Endothelial cell of umbilical vein (primary cell): ENCODE measurements around the gene JARID2. TPM values are rescaled to one million over a fixed set of nuclear protein-coding genes. Genes with fewer than 3 reads are reported as not detected.

ENCODE experiments used
- BruUV-seq: library from RNA; stranded (reverse); fragments of 400-500 nt; replicated peaks from 2 replicates; lab custom pipeline; 2021; lab: Mats Ljungman, UMichigan
- CTCF ChIA-PET: fragments of 300-600, 350-600 bp; sonication (Branson Sonifier 250); formaldehyde crosslinking; loops from one replicate; lab custom pipeline; 2021; ENCODE audit warnings: antibody characterized with exemption, inconsistent platforms; lab: Charles Lee
- POLR2A ChIA-PET: fragments of 300-600, 350-600 bp; sonication (Branson Sonifier 250); formaldehyde crosslinking; loops from one replicate; lab custom pipeline; 2021; ENCODE audit warnings: antibody characterized with exemption, inconsistent platforms; lab: Charles Lee
- DNase-seq: peaks from one replicate; pipeline ENCODE4 v3.0.0-alpha.2; 2011; ENCODE audit warnings: low read depth, low spot score
- FAIRE-seq: peaks from 2 replicates; lab custom pipeline; 2011; peaks lifted over from hg19 to GRCh38; lab: Jason Lieb, UNC
- H2AFZ ChIP-seq: 2 replicates; pipeline ENCODE4 v1.6.0; 2012; ENCODE audit warnings: low read depth, low read length, control low read depth, inconsistent platforms
- H3K27ac ChIP-seq: 2 replicates; pipeline ENCODE4 v1.5.1; 2011; ENCODE audit warnings: low read depth, mild to moderate bottlenecking, control low read depth, low read length, moderate library complexity; ENCODE audit not compliant: insufficient read depth
- H3K27me3 ChIP-seq, 2 experiments: 2 replicates each; pipeline versions ENCODE4 v1.6.0 to v1.6.1; 2011; ENCODE audit warnings: low read length in 2 of 2, mixed read lengths in 1 of 2; ENCODE audit not compliant: control insufficient read depth in 2 of 2, insufficient read depth in 2 of 2
- H3K36me3 ChIP-seq, 2 experiments: 2 replicates in 1 of 2; 3 replicates in 1 of 2; pipeline ENCODE4 v1.5.1; 2011; ENCODE audit warnings: low read length in 2 of 2, mild to moderate bottlenecking in 1 of 2, moderate library complexity in 1 of 2; ENCODE audit not compliant: control insufficient read depth in 2 of 2, insufficient read depth in 2 of 2; ENCODE audit errors: extremely low read depth in 1 of 2
- H3K4me1 ChIP-seq: 3 replicates; pipeline ENCODE4 v1.5.1; 2011; ENCODE audit warnings: mild to moderate bottlenecking, low read length; ENCODE audit not compliant: control insufficient read depth, insufficient read depth; ENCODE audit errors: extremely low read depth
- H3K4me2 ChIP-seq: 2 replicates; pipeline ENCODE4 v1.6.1; 2011; ENCODE audit warnings: low read length, control low read depth, mixed read lengths; ENCODE audit not compliant: insufficient read depth
- H3K4me3 ChIP-seq, 3 experiments: fragments of 200-600 bp in 1 of 3; sonication (generic), shearing (Covaris generic) in 1 of 3; replicated peaks in 1 of 3; 2 replicates each; pipeline ENCODE4 v1.5.1; 2011 to 2016; ENCODE audit warnings: control low read depth in 3 of 3, low read length in 3 of 3, mild to moderate bottlenecking in 2 of 3, inconsistent platforms in 1 of 3, low read depth in 1 of 3, moderate library complexity in 1 of 3; ENCODE audit not compliant: insufficient read depth in 1 of 3
- H3K79me2 ChIP-seq: 2 replicates; pipeline ENCODE4 v1.6.0; 2012; ENCODE audit warnings: low read length, inconsistent platforms; ENCODE audit not compliant: control insufficient read depth, insufficient read depth
- H3K9ac ChIP-seq: replicated peaks from 2 replicates; pipeline ENCODE3; 2011; ENCODE audit warnings: low read length, control low read depth; ENCODE audit not compliant: insufficient read depth; ENCODE audit errors: extremely low read depth
- H3K9me1 ChIP-seq: replicated peaks from 3 replicates; pipeline ENCODE4 v1.6.0; 2011; ENCODE audit warnings: mild to moderate bottlenecking, low read length; ENCODE audit not compliant: control insufficient read depth, insufficient read depth; ENCODE audit errors: extremely low read depth
- H3K9me3 ChIP-seq: replicated peaks from 2 replicates; pipeline ENCODE4 v1.5.1; 2012; ENCODE audit warnings: low read length, inconsistent platforms; ENCODE audit not compliant: control insufficient read depth, insufficient read depth
- H4K20me1 ChIP-seq: replicated peaks from 2 replicates; pipeline ENCODE3; 2011; ENCODE audit warnings: mild to moderate bottlenecking, low read length; ENCODE audit not compliant: control insufficient read depth, insufficient read depth; ENCODE audit errors: extremely low read depth
- CTCF ChIP-seq, 2 donors: IDR thresholded peaks; 1 replicate in 1 of 2; 2 replicates in 1 of 2; pipeline ENCODE4 v1.5.1; 2011; ENCODE audit warnings: low read length in 2 of 2, mild to moderate bottlenecking in 2 of 2, moderate library complexity in 2 of 2, control low read depth in 1 of 2, inconsistent platforms in 1 of 2, low read depth in 1 of 2; ENCODE audit not compliant: insufficient read depth in 1 of 2; ENCODE audit errors: extremely low read depth in 1 of 2
- EZH2 ChIP-seq: IDR thresholded peaks from 2 replicates; pipeline ENCODE4 v1.6.1; 2012; ENCODE audit warnings: borderline replicate concordance, low read depth, mild to moderate bottlenecking, moderate library complexity, low read length, inconsistent platforms; ENCODE audit not compliant: severe bottlenecking
- FOS ChIP-seq: IDR thresholded peaks from 2 replicates; pipeline ENCODE4 v1.6.1; 2011; ENCODE audit warnings: mild to moderate bottlenecking, low read length, moderate library complexity, borderline replicate concordance; ENCODE audit not compliant: insufficient read depth
- GATA2 ChIP-seq: IDR thresholded peaks from 2 replicates; pipeline ENCODE4 v1.7.0; 2011; ENCODE audit warnings: low read depth, mild to moderate bottlenecking, moderate library complexity, mixed read lengths, low read length; ENCODE audit not compliant: insufficient read length, insufficient read depth
- MAX ChIP-seq: IDR thresholded peaks from 2 replicates; pipeline ENCODE4 v1.6.1; 2011; ENCODE audit not compliant: insufficient read depth, insufficient read length
- MYC ChIP-seq: IDR thresholded peaks from one replicate; pipeline ENCODE4 v1.6.1; 2011; ENCODE audit warnings: mild to moderate bottlenecking, low read depth, low read length
- POLR2A ChIP-seq: IDR thresholded peaks from 2 replicates; pipeline ENCODE4 v1.6.1; 2012; ENCODE audit warnings: low read depth, mild to moderate bottlenecking, control low read depth, low read length
- POLR2AphosphoS5 ChIP-seq: IDR thresholded peaks from 2 replicates; pipeline ENCODE4 v1.6.1; 2012; ENCODE audit warnings: low read depth, mild to moderate bottlenecking, control low read depth, low read length, moderate library complexity; ENCODE audit not compliant: insufficient read depth
- dilution Hi-C: fragments of 300-500 bp; cut with MboI; formaldehyde crosslinking; loops from one replicate; pipeline ENCODE4 v1.15.0; 2019; ENCODE audit warnings: low sequenced_read_pairs; ENCODE audit not compliant: extremely low pct_ligation_motif_present
- intact Hi-C: fragments of 100-400 bp; cut with micrococcal nuclease; formaldehyde crosslinking; loops from one replicate; pipeline ENCODE4 v1.10.0; 2022
- polyA plus RNA-seq, 4 experiments: library from polyadenylated mRNA; depleted of rRNA in 3 of 4; stranded (reverse) in 3 of 4; unstranded in 1 of 4; fragments of >200 nt; gene quantifications; 2 replicates each; pipeline versions ENCODE4 v1.2.1 to v1.2.3, GENCODE V29; 2011 to 2012; ENCODE audit warnings: missing spikeins in 1 of 4
- total RNA-seq: library from RNA; stranded (reverse); gene quantifications from 2 replicates; pipeline ENCODE4 v1.2.3, GENCODE V29; 2021

Gene JARID2
- total and polyA plus RNA-seq, 2 donors (not counting 3 experiments of a cell fraction or from before 2014, with no cell fraction given), result 2.9 to 10.6 TPM

- Histone ChIP-seq H3K36me3 (no peaks in the 10 kb centered on the region), H3K4me1 (no peaks in the 10 kb centered on the region), H3K4me2 (no peak overlapping the region), H3K27me3 (no peaks in the 10 kb centered on the region), H3K4me3 (no peak overlapping the region), H3K79me2 (no peaks in the 10 kb centered on the region), H3K9ac (no peak overlapping the region), H3K9me1 (no peaks in the 10 kb centered on the region), H2AFZ (no peak overlapping the region), H4K20me1 (no peaks in the 10 kb centered on the region), H3K9me3 (no peaks in the 10 kb centered on the region), H3K27ac (no peak overlapping the region)
- CTCF ChIA-PET, result no interaction called here
- no TSS peak for BruUV-seq
- FAIRE-seq, result no peak
- dilution Hi-C loops (no loop called here), intact Hi-C loops (no loop called here)
- no peak for DNase-seq
- POLR2A ChIA-PET, result no interaction called here
- TF ChIP-seq GATA2 (no peak), EZH2 (no peak), POLR2A (no peak), MYC (no peak), FOS (no peak), POLR2AphosphoS5 (no peak), MAX (no peak), CTCF (IDR thresholded peaks at IDR 0.05; ENCODE audit: extremely low read depth in 1 of 2, insufficient read depth in 1 of 2, low read depth in 1 of 2, low read length in 2 of 2) (no peak)
Observed at GRCh38 chr6:15426395-15426794, 180.5 kb downstream of the JARID2 start.
